ENCODE results near the gene STMP1.
"Not testable (repeated sequence)": the region's sequence is repeated elsewhere in the genome, so short reads cannot be mapped to it uniquely, and the experiment has no call there.

STMP1 gene

GRCh38 chr7:135662373-135663114 is at the start of gene STMP1:
Gene STMP1 (plus strand): TSS chr7:135662514.
- DNase-seq (ENCODE audit: low read depth): peak; percentile 31

- DNase-seq (ENCODE audit: low read depth): no peak
Measured at GRCh38 chr7:135616136-135616535, 46.2 kb upstream of the STMP1 start.

GRCh38 chr7:135617781-135618180 is 44.5 kb upstream of the STMP1 start:
- no peak for DNase-seq (ENCODE audit: low read depth)

GRCh38 chr7:135618510-135618909 is 43.8 kb upstream of the STMP1 start:
- DNase-seq (ENCODE audit: low read depth): no peak

GRCh38 chr7:135620447-135620846 is 41.9 kb upstream of the STMP1 start:
- DNase-seq (ENCODE audit: low read depth): no peak

- DNase-seq (ENCODE audit: low read depth): peak; percentile 45
Measured at GRCh38 chr7:135620980-135621850, 41.1 kb upstream of the STMP1 start.

- no peak for DNase-seq (ENCODE audit: low read depth)
Measured at GRCh38 chr7:135634191-135634878, 28.0 kb upstream of the STMP1 start.

- not testable (repeated sequence) for DNase-seq (ENCODE audit: low read depth)
Measured at GRCh38 chr7:135639690-135640089, 22.6 kb upstream of the STMP1 start.

- no peak for DNase-seq (ENCODE audit: low read depth)
Measured at GRCh38 chr7:135644154-135644553, 18.2 kb upstream of the STMP1 start.

- DNase-seq (ENCODE audit: low read depth): no peak
Measured at GRCh38 chr7:135644729-135645128, 17.6 kb upstream of the STMP1 start.

GRCh38 chr7:135645296-135645904 is 16.9 kb upstream of the STMP1 start:
- DNase-seq (ENCODE audit: low read depth): no peak

GRCh38 chr7:135647755-135648154 is 14.6 kb upstream of the STMP1 start:
- no peak for DNase-seq (ENCODE audit: low read depth)

GRCh38 chr7:135648235-135648634 is 14.1 kb upstream of the STMP1 start:
- no peak for DNase-seq (ENCODE audit: low read depth)

- DNase-seq (ENCODE audit: low read depth): no peak
Measured at GRCh38 chr7:135650831-135651573, 11.3 kb upstream of the STMP1 start.

GRCh38 chr7:135653340-135654080 is 8.8 kb upstream of the STMP1 start:
- DNase-seq (ENCODE audit: low read depth): no peak

GRCh38 chr7:135658564-135658963 is 3.8 kb upstream of the STMP1 start:
- DNase-seq (ENCODE audit: low read depth): no peak

- no peak for DNase-seq (ENCODE audit: low read depth)
Measured at GRCh38 chr7:135659159-135659846, 3.0 kb upstream of the STMP1 start.

- no peak for DNase-seq (ENCODE audit: low read depth)
Measured at GRCh38 chr7:135661311-135662122, 797 bp upstream of the STMP1 start.

GRCh38 chr7:135662123-135662372 is 266 bp upstream of the STMP1 start:
- DNase-seq (ENCODE audit: low read depth): no peak

Data from HS-27A (cell line).